Nephron (organoid): ENCODE data around the gene ARNT2.

Source experiments
- H3K27ac Mint-ChIP-seq, 3 experiments: 2 replicates each; pipeline ENCODE4 v1.8.0; 2020; ENCODE audit warnings: mixed read lengths in 3 of 3, mild to moderate bottlenecking in 2 of 3, moderate library complexity in 1 of 3
- H3K27me3 Mint-ChIP-seq: 2 replicates; pipeline ENCODE4 v1.8.0; 2021; ENCODE audit warnings: low read depth, mild to moderate bottlenecking, moderate library complexity, mixed read lengths
- H3K36me3 Mint-ChIP-seq: 2 replicates; pipeline ENCODE4 v1.8.0; 2020; ENCODE audit warnings: low read depth, mixed read lengths
- H3K4me1 Mint-ChIP-seq: 2 replicates; pipeline ENCODE4 v1.8.0; 2020; ENCODE audit warnings: mixed read lengths
- H3K4me3 Mint-ChIP-seq, 3 experiments: 2 replicates each; pipeline ENCODE4 v1.8.0; 2020; ENCODE audit warnings: mild to moderate bottlenecking in 3 of 3, mixed read lengths in 3 of 3, moderate library complexity in 2 of 3
- H3K9me3 Mint-ChIP-seq: 2 replicates; pipeline ENCODE4 v1.8.0; 2020; ENCODE audit warnings: mixed read lengths
- TF ChIP-seq, protein P1 (sequence below), 3 experiments: fragments of 200-600 bp; sonication (generic); IDR thresholded peaks; one replicate each; pipeline ENCODE4 v1.5.0; 2021; ENCODE audit warnings: antibody characterized with exemption in 3 of 3; ENCODE audit not compliant: unreplicated experiment in 3 of 3

ARNT2 gene

DNA sequence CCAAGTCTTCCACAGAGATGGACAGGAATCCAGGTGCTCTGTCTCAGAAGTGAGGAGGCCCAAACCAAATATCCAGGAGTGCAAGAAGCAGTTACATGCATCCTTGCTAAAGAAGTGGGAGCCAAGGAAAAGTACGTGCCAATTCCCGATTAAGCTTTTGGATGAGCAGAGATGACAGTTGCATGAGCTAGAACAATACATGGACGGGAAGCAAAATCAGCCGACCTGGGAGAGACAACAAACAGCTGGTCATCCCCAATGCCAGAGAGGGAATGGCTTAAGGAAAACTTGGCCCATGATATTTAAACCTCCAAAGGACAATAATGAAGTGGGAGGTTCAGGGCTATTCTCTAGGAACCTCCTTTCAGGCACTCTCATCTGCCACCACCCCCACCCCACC is 204.9 kb downstream of the ARNT2 start:
- peak overlapping the region in 1 of 3 experiments; percentile 76 for H3K27ac Mint-ChIP-seq
- H3K4me1 Mint-ChIP-seq = peaks cover 21% of the 10 kb centered on the region
- TF ChIP-seq, protein P1, sequence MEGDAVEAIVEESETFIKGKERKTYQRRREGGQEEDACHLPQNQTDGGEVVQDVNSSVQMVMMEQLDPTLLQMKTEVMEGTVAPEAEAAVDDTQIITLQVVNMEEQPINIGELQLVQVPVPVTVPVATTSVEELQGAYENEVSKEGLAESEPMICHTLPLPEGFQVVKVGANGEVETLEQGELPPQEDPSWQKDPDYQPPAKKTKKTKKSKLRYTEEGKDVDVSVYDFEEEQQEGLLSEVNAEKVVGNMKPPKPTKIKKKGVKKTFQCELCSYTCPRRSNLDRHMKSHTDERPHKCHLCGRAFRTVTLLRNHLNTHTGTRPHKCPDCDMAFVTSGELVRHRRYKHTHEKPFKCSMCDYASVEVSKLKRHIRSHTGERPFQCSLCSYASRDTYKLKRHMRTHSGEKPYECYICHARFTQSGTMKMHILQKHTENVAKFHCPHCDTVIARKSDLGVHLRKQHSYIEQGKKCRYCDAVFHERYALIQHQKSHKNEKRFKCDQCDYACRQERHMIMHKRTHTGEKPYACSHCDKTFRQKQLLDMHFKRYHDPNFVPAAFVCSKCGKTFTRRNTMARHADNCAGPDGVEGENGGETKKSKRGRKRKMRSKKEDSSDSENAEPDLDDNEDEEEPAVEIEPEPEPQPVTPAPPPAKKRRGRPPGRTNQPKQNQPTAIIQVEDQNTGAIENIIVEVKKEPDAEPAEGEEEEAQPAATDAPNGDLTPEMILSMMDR (IDR thresholded peaks at IDR 0.05; ENCODE audit: unreplicated experiment in 3 of 3) = no peak
- H3K36me3 Mint-ChIP-seq = no peaks in the 10 kb centered on the region
- no peaks in the 10 kb centered on the region for H3K9me3 Mint-ChIP-seq
- H3K27me3 Mint-ChIP-seq = peaks cover 11% of the 10 kb centered on the region
- no peak overlapping the region for H3K4me3 Mint-ChIP-seq

DNA sequence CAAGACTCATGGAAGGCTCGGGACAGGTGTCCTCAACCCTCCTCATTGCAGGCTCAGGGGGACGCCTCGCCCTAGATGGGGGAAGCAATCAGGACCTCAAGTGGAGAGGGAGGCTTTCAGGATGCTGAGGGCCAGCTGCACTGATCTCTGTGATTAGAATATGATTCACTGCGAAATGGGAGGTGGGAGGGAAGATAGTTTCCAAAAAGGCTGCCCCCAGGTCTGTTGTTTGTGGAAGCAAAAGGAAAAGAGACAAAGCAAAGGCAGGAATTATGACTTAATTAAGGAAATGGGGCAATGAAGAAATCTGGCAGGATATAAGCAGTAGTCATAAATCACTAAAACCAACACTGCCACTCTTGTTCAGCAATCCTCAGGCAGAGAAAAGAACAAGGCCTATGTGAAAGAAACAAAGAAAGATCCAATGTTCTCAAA is 205.3 kb downstream of the ARNT2 start:
- no peaks in the 10 kb centered on the region for H3K36me3 Mint-ChIP-seq
- TF ChIP-seq, protein P1 (IDR thresholded peaks at IDR 0.05; ENCODE audit: unreplicated experiment in 3 of 3) = no peak
- peak overlapping the region in 2 of 3 experiments; percentile 36 to 76 for H3K27ac Mint-ChIP-seq

DNA sequence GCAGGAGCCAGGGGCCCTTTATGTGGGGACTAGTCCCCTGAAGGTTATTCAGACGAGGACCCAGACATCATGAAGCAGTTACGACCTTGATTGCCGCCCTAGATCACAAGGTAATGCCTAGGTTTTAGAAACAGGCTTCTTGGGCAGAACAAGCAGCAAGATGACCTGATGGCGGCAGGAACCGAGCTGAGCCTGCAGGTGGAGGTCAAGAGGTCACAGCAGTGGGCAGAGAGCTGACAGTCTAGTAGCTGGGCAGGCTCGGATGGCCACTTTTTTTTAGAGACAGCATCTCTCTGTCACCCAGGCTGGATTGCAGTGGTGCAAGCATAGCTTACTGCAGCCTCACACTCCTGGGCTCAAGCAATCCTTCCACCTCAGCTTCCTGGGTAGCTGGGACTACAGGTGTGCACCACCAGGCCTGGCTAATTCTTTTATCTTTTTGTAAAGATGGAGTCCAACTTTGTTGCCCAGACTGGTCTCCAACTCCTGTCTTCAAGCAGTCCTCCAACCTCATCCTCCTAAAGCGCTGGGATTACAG is 207.4 kb downstream of the ARNT2 start:
- Mint-ChIP-seq H3K36me3 (no peaks in the 10 kb centered on the region), H3K27me3 (peaks cover 8% of the 10 kb centered on the region), H3K4me1 (peaks cover 23% of the 10 kb centered on the region), H3K9me3 (no peaks in the 10 kb centered on the region), H3K4me3 (no peak overlapping the region), H3K27ac (no peak overlapping the region)
- TF ChIP-seq, protein P1 (IDR thresholded peaks at IDR 0.05; ENCODE audit: unreplicated experiment in 3 of 3) = no peak

More for the DNA sequence above, 205.3 kb downstream of the ARNT2 start:
- no peaks in the 10 kb centered on the region for H3K9me3 Mint-ChIP-seq
- peak overlapping the region in 1 of 3 experiments; percentile 1 for H3K4me3 Mint-ChIP-seq
- H3K27me3 Mint-ChIP-seq = peaks cover 11% of the 10 kb centered on the region
- H3K4me1 Mint-ChIP-seq = peaks cover 21% of the 10 kb centered on the region

DNA sequence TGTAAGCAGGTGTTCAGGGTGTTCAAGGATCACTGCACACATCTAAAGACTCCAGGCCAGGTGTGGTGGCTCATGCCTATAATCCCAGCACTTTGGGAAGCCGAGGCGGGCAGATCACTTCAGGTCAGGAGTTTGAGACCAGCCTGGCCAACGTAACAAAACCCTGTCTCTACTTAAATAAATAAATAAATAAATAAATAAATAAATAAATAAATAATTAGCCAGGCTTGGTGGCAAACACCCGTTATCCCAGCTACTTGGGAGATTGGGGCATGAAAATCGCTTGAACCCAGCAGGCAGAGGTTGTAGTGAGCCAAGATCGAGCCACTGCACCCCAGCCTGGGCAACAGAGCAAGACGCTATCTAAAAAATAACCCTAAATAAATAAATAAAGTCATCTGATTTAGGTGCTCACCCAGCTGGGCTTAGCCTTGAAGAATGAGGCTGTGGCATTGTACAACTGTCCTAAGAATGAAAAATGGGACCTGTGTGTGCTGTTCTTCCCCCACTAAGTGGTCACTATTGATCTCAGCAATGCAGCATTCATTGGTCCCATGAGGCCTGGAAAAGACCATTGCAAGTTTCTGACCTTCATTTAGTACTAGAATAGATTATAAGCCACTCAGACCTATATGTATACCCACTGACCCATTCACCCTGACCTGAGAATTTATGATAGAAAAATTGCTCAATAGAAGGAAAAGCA is 208.1 kb downstream of the ARNT2 start:
- H3K9me3 Mint-ChIP-seq = no peaks in the 10 kb centered on the region
- H3K27me3 Mint-ChIP-seq = peaks cover 8% of the 10 kb centered on the region
- no peak overlapping the region for H3K27ac Mint-ChIP-seq
- no peak overlapping the region for H3K4me3 Mint-ChIP-seq
- no peaks in the 10 kb centered on the region for H3K36me3 Mint-ChIP-seq
- TF ChIP-seq, protein P1 (IDR thresholded peaks at IDR 0.05; ENCODE audit: unreplicated experiment in 3 of 3) = no peak
- peaks cover 22% of the 10 kb centered on the region for H3K4me1 Mint-ChIP-seq

DNA sequence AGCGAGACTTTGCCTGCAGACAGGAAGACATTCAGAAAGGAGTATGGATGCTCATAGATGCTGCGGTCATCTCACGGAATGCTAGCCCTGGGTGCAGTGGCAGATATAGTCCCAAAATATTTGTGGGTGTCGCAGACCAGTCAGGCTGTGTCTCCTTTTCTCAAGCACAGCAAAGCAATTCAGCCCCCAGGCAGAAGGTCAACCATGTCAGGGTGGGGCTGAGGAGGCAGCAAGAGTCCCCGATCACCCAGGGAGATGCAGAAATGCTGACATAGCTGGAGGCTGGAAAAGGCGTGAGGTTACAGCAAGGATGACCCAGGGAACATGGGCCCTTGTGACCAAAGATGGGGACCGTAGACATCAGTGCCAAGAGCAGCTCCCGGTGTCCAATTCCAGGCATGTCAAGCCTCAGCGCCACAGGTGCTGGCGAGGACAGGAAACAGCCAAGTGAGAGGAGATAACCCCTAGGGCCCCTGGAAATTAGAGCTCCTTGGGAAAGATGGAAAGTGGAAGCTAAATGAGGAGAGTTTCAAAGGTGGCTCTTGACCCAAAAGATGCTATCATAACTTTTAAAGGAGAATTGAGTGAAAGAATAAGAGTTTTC is 209.7 kb downstream of the ARNT2 start:
- Mint-ChIP-seq H3K9me3 (no peaks in the 10 kb centered on the region), H3K4me1 (peaks cover 17% of the 10 kb centered on the region), H3K36me3 (no peaks in the 10 kb centered on the region), H3K4me3 (no peak overlapping the region), H3K27me3 (peaks cover 7% of the 10 kb centered on the region), H3K27ac (no peak overlapping the region)
- TF ChIP-seq, protein P1 (IDR thresholded peaks at IDR 0.05; ENCODE audit: unreplicated experiment in 3 of 3) = no peak
